GM20000 (cell line): ENCODE data around the gene RICTOR.

Source experiments
- DNase-seq: peaks from one replicate; pipeline ENCODE4 v3.0.0; 2012; ENCODE audit warnings: low spot score
- CTCF ChIP-seq: IDR thresholded peaks from 2 replicates; pipeline ENCODE4 v1.5.1; 2012; ENCODE audit warnings: mild to moderate bottlenecking, control low read depth; ENCODE audit errors: extremely low read depth, missing control alignments

RICTOR gene

GRCh38 chr5:38932854-38933408, 141.3 kb downstream of the RICTOR start:
- no peak for TF ChIP-seq CTCF
- no peak for DNase-seq

- DNase-seq, result no peak
- TF ChIP-seq CTCF, result no peak
Measured at GRCh38 chr5:38931731-38932130, 142.5 kb downstream of the RICTOR start.

DNA sequence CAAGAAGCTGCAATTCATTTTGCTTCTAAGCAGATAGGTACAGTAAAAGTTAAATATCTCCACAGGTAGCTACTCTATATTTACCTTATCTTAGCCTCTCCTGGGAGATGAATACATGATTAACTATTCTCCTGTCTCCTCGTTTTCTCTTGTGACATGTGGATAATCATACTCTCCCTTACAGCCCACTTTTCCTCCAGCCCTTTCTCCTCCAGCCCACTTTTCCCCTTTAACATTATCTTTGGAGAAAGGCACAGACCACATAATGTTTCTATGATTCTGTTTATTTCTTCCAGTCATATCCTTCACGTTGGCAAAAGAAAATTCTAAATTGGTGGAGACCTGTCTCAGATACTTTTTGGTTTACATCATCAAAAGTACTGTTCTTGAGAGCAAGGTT, 144.4 kb downstream of the RICTOR start:
- DNase-seq, result no peak
- TF ChIP-seq CTCF, result no peak

- DNase-seq, result no peak
- no peak for TF ChIP-seq CTCF
Measured at GRCh38 chr5:38927470-38927869, 146.7 kb downstream of the RICTOR start.

DNA sequence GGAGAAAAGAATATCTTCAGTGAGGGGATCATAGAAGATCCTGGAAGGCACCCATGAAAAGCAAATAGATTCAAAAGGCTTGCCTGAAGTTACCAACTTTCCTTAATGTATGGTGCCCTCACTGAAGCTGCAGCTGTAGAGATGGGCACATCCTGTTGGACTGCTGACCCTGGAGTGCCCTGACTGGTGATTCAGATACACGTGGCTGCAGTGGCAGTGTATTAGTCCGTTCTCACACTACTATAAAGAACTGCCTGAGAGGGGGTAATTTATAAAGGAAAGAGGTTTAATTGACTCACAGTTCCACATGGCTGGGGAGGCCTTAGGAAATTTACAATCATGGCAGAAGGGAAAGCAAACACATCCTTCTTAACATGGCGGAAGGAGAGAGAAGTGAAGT, 148.1 kb downstream of the RICTOR start:
- no peak for DNase-seq
- no peak for TF ChIP-seq CTCF

DNA sequence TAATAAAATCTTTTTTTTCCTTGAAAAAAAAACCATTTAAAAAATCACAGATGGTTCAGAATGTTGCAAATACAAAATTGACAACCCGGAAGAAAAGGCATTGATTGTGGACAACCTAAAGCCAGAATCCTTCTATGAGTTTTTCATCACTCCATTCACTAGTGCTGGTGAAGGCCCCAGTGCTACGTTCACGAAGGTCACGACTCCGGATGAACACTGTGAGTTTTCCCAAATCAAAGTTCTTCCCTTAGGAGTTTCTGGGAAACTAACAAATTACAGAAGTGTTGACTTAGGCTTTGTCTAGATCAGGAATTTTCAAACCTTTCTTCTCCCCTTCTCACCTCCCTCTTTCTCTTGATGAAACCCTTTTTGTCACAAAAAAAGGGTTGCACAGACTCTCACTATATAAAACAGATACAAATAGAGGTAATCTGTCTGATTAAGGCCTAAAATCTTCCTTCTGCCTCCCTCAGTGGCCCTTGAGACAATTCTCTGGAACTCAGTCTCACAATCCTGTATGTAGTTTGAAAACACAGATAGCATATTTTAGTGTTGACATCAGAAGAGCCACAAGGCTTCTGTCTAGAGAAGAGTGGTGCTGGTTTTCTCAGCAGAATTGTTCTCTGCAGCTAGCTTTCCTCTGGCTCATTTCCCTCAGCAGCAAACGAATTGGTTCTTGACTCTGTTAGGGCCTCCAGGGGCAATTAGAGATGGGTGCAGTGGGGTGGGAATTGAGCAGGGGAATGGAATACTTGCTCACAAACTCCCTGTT, 148.9 kb downstream of the RICTOR start:
- no peak for DNase-seq
- TF ChIP-seq CTCF, result no peak

- DNase-seq, result no peak
- no peak for TF ChIP-seq CTCF
Measured at GRCh38 chr5:38923661-38924451, 150.3 kb downstream of the RICTOR start.
